ENCODE measurements around the gene NUDT16L1. TPM values are rescaled to one million over a fixed set of nuclear protein-coding genes. Genes with fewer than 3 reads are reported as not detected.
A peak's percentile ranks its signal among the peaks of the same experiment; 100 is the strongest.

NUDT16L1 gene
- total RNA-seq, 1 donor from 2014 or later: 36.8 TPM

DNA sequence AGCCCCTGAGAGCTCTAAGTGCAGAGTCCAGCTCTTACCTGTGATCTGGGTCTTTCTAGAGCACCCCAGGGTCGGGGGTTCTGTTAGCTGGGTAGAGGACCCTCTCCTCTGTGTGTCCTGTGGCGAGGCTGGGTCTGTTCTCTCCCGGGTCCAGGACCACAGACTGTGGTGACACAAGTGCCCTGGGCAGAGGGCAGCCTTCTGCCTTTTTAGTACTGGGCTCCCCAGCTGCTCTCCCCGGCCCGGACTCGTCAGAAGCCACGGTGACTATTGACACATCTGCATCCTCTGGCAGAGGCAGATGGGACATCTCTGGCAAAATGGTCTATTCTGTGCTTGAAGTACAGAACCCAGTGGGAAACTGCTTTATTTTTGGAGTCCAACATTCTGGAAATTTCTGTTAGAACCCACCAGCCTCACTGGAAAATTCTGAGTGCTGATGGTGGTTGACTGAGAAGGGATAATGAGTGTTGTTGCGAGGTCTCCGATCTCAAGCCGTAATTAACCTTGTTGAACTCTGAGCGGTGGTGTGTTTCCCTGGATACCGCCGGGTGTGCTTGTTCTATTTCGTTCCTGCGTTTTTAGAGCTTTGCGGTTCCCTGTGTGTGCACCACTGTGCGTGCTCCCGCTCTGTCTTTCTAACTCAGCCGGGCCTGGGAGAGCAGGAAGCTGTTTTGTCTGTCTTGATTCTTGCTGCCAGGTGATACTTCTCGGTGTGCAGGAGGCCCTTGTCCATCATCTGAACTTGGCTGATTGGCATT, 26.0 kb upstream of the NUDT16L1 start:
- Mint-ChIP-seq H3K27me3 (ENCODE audit: low read depth) (no peaks in the 10 kb centered on the region), H3K4me3 (no peak overlapping the region), H3K36me3 (ENCODE audit: low read depth) (peaks cover 4% of the 10 kb centered on the region), H3K9me3 (no peaks in the 10 kb centered on the region), H3K4me1 (no peaks in the 10 kb centered on the region), H3K27ac (ENCODE audit: unreplicated experiment) (peak overlapping the region; percentile 17)
- no peak for TF ChIP-seq CTCF (conservative IDR thresholded peaks at IDR 0.05)
- no peak for DNase-seq (ENCODE audit: low read depth, low spot score)

GRCh38 chr16:4668313-4668960, 24.9 kb upstream of the NUDT16L1 start:
- Mint-ChIP-seq H3K36me3 (ENCODE audit: low read depth) (peaks cover 4% of the 10 kb centered on the region), H3K4me3 (no peak overlapping the region), H3K9me3 (no peaks in the 10 kb centered on the region), H3K4me1 (peaks cover under 1% of the 10 kb centered on the region), H3K27ac (ENCODE audit: unreplicated experiment) (no peak overlapping the region), H3K27me3 (ENCODE audit: low read depth) (no peaks in the 10 kb centered on the region)
- TF ChIP-seq CTCF (conservative IDR thresholded peaks at IDR 0.05): no peak
- DNase-seq (ENCODE audit: low read depth, low spot score): no peak

GRCh38 chr16:4673387-4674046, 19.8 kb upstream of the NUDT16L1 start:
- peaks cover 4% of the 10 kb centered on the region for H3K4me1 Mint-ChIP-seq
- no peak for TF ChIP-seq CTCF (conservative IDR thresholded peaks at IDR 0.05)
- no peak for DNase-seq (ENCODE audit: low read depth, low spot score)
- no peak overlapping the region for H3K4me3 Mint-ChIP-seq
- no peaks in the 10 kb centered on the region for H3K9me3 Mint-ChIP-seq
- H3K36me3 Mint-ChIP-seq (ENCODE audit: low read depth): peaks cover 4% of the 10 kb centered on the region
- no peak overlapping the region for H3K27ac Mint-ChIP-seq (ENCODE audit: unreplicated experiment)
- no peaks in the 10 kb centered on the region for H3K27me3 Mint-ChIP-seq (ENCODE audit: low read depth)

DNA sequence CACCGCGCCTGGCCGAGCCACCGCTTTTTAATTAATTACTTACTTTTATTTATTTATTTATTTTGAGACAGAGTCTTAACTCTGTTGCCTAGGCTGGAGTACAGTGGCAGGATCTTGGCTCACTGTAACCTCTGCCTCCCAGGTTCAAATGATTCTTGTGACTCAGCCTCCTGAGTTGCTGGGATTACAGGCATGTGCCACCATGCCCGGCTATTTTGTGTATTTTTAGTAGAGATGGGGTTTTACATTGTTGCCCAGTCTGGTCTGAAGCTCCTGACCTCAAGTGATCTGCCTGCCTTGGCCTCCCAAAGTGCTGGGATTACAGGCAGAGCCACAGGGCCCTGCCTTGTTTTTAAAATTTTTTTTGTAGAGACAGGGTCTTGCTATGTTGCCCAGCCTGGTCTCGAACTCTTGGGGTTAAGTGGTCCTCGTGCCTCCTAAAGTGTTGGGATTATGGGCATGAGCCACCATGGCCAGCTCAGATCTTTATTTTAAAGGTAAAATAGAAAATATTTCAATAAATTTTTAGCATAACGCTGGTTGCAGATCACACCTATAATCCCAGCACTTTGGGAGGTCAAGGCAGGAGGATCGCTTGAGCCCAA, 18.3 kb upstream of the NUDT16L1 start:
- Mint-ChIP-seq H3K4me3 (no peak overlapping the region), H3K9me3 (no peaks in the 10 kb centered on the region), H3K27ac (ENCODE audit: unreplicated experiment) (peak overlapping the region; percentile 57), H3K27me3 (ENCODE audit: low read depth) (no peaks in the 10 kb centered on the region), H3K4me1 (peaks cover 4% of the 10 kb centered on the region), H3K36me3 (ENCODE audit: low read depth) (no peaks in the 10 kb centered on the region)
- no peak for DNase-seq (ENCODE audit: low read depth, low spot score)
- TF ChIP-seq CTCF (conservative IDR thresholded peaks at IDR 0.05): no peak
